ENCODE data around the gene KCNK16. TPM values are rescaled to one million over a fixed set of nuclear protein-coding genes. Genes with fewer than 3 reads are reported as not detected.

The KCNK16 gene
- total and polyA plus RNA-seq, 2 donors from 2014 or later, result not detected

GRCh38 chr6:39320363-39320984, 2.0 kb downstream of the KCNK16 start:
- no peak for FAIRE-seq
- Histone ChIP-seq H3K9me3 (ENCODE audit: control insufficient read depth in 2 of 3, insufficient read depth in 1 of 3, low read length in 3 of 3) (no peaks in the 10 kb centered on the region), H3K27ac (ENCODE audit: low read depth in 2 of 2, low read length in 2 of 2) (no peak overlapping the region), H3K27me3 (ENCODE audit: control insufficient read depth, insufficient read depth, low read length) (no peaks in the 10 kb centered on the region), H3K4me1 (ENCODE audit: control insufficient read depth in 2 of 3, insufficient read depth in 2 of 3, low read depth in 1 of 3, low read length in 3 of 3) (no peaks in the 10 kb centered on the region), H3K9ac (ENCODE audit: low read length in 3 of 3) (no peak overlapping the region), H3K36me3 (ENCODE audit: control insufficient read depth in 2 of 3, insufficient read depth in 3 of 3, low read length in 3 of 3) (no peaks in the 10 kb centered on the region), H3K4me3 (ENCODE audit: low read length in 3 of 3) (no peak overlapping the region)
- intact Hi-C loops (cut with DNase I), result no loop called here
- DNase-seq, result no peak
- TF ChIP-seq CTCF (IDR thresholded peaks at IDR 0.05; ENCODE audit: borderline replicate concordance, extremely low read depth, insufficient read depth), result no peak

- Histone ChIP-seq H3K27ac (ENCODE audit: low read depth in 2 of 2, low read length in 2 of 2) (no peak overlapping the region), H3K27me3 (ENCODE audit: control insufficient read depth, insufficient read depth, low read length) (no peaks in the 10 kb centered on the region), H3K4me1 (ENCODE audit: control insufficient read depth in 2 of 3, insufficient read depth in 2 of 3, low read depth in 1 of 3, low read length in 3 of 3) (no peaks in the 10 kb centered on the region), H3K9me3 (ENCODE audit: control insufficient read depth in 2 of 3, insufficient read depth in 1 of 3, low read length in 3 of 3) (no peaks in the 10 kb centered on the region), H3K4me3 (ENCODE audit: low read length in 3 of 3) (no peak overlapping the region), H3K36me3 (ENCODE audit: control insufficient read depth in 2 of 3, insufficient read depth in 3 of 3, low read length in 3 of 3) (no peaks in the 10 kb centered on the region), H3K9ac (ENCODE audit: low read length in 3 of 3) (no peak overlapping the region)
- intact Hi-C loops (cut with DNase I), result loop anchor here (10.0 kb wide), 1 partner anchor 345 kb away; no protein-coding TSS in a partner anchor
- no peak for FAIRE-seq
- no peak for TF ChIP-seq CTCF (IDR thresholded peaks at IDR 0.05; ENCODE audit: borderline replicate concordance, extremely low read depth, insufficient read depth)
- no peak for DNase-seq
Observed at GRCh38 chr6:39319621-39320362, 2.7 kb downstream of the KCNK16 start.

GRCh38 chr6:39317256-39317655, 5.2 kb downstream of the KCNK16 start:
- Histone ChIP-seq H3K36me3 (ENCODE audit: control insufficient read depth in 2 of 3, insufficient read depth in 3 of 3, low read length in 3 of 3) (no peaks in the 10 kb centered on the region), H3K4me3 (ENCODE audit: low read length in 3 of 3) (no peak overlapping the region), H3K9ac (ENCODE audit: low read length in 3 of 3) (no peak overlapping the region), H3K9me3 (ENCODE audit: control insufficient read depth in 2 of 3, insufficient read depth in 1 of 3, low read length in 3 of 3) (no peaks in the 10 kb centered on the region), H3K27ac (ENCODE audit: low read depth in 2 of 2, low read length in 2 of 2) (no peak overlapping the region), H3K27me3 (ENCODE audit: control insufficient read depth, insufficient read depth, low read length) (peaks cover 9% of the 10 kb centered on the region), H3K4me1 (ENCODE audit: control insufficient read depth in 2 of 3, insufficient read depth in 2 of 3, low read depth in 1 of 3, low read length in 3 of 3) (peaks cover 0 to 5% (median 0%) of the 10 kb centered on the region in 3 donors)
- no peak for FAIRE-seq
- intact Hi-C loops (cut with DNase I), result loop anchor here (10.0 kb wide), 1 partner anchor 342 kb away; no protein-coding TSS in a partner anchor
- no peak for TF ChIP-seq CTCF (IDR thresholded peaks at IDR 0.05; ENCODE audit: borderline replicate concordance, extremely low read depth, insufficient read depth)
- no peak for DNase-seq

All from kidney (tissue), 14 donors.